Heart right ventricle (tissue), 16 donors: ENCODE measurements around the gene STK11. TPM values are rescaled to one million over a fixed set of nuclear protein-coding genes. Genes with fewer than 3 reads are reported as not detected.
A peak's percentile ranks its signal among the peaks of the same experiment; 100 is the strongest.

Experiments
- ATAC-seq, 8 donors: fragments of 200-7000 bp; cut with Tn5 transposase; one replicate each; pipeline ENCODE4 v1.9.1; 2020; ENCODE audit warnings: mild to moderate bottlenecking in 8 of 8, moderate library complexity in 8 of 8, moderate number of reproducible peaks in 1 of 8
- DNase-seq, 2 donors: peaks; one replicate each; pipeline ENCODE4 v3.0.0-alpha.2; 2020
- H3K27ac ChIP-seq, 10 donors: fragments of 200-600 bp; sonication (generic) in 2 of 10; one replicate each; pipeline versions ENCODE4 v1.5.0 to v1.8.0; 2020 to 2022; ENCODE audit warnings: mild to moderate bottlenecking in 3 of 10
- H3K27me3 ChIP-seq, 7 donors: fragments of 200-600 bp; one replicate each; pipeline ENCODE4 v1.8.0; 2021 to 2022; ENCODE audit warnings: mild to moderate bottlenecking in 2 of 7
- H3K36me3 ChIP-seq, 9 donors: fragments of 200-600 bp; sonication (generic) in 1 of 9; one replicate each; pipeline versions ENCODE4 v1.5.0 to v1.8.0; 2020 to 2022; ENCODE audit warnings: mild to moderate bottlenecking in 2 of 9
- H3K4me1 ChIP-seq, 9 donors: fragments of 200-600 bp; sonication (generic) in 1 of 9; one replicate each; pipeline versions ENCODE4 v1.5.0 to v1.8.0; 2020 to 2022; ENCODE audit warnings: mild to moderate bottlenecking in 4 of 9
- H3K4me3 ChIP-seq, 10 donors: fragments of 200-600 bp; sonication (generic) in 2 of 10; one replicate each; pipeline versions ENCODE4 v1.5.0 to v1.8.0; 2020 to 2022; ENCODE audit warnings: mild to moderate bottlenecking in 7 of 10, moderate library complexity in 2 of 10
- H3K9me3 ChIP-seq, 11 donors: fragments of 200-600 bp in 10 of 11; sonication (generic) in 2 of 11; one replicate each; pipeline versions ENCODE4 v1.5.0 to v1.8.0; 2013 to 2022; ENCODE audit warnings: mild to moderate bottlenecking in 2 of 11, control low read depth in 1 of 11, moderate library complexity in 1 of 11
- CTCF ChIP-seq, 9 donors: fragments of 200-600 bp; sonication (generic) in 2 of 9; IDR thresholded peaks; one replicate each; pipeline versions ENCODE4 v1.5.0 to v1.8.0; 2021 to 2022; ENCODE audit warnings: antibody characterized with exemption in 9 of 9, mild to moderate bottlenecking in 5 of 9, moderate library complexity in 1 of 9
- WGBS, 2 donors: extraction: QIAGEN DNeasy Blood & Tissue Kit; methylation state at CpG; one replicate each; pipeline ENCODE4 v1.1.7; 2013; ENCODE audit warnings: inconsistent platforms in 1 of 2; 5-methylcytosine and 5-hydroxymethylcytosine counted together
- intact Hi-C, 10 donors: fragments of 100-400 bp; cut with DNase I; formaldehyde crosslinking; loops; one replicate each; pipeline versions ENCODE4 v1.11.1 to v1.14.2; 2022
- polyA plus RNA-seq, 2 donors: library from polyadenylated mRNA; stranded (reverse); fragments of 200-250 nt; gene quantifications; one replicate each; pipeline ENCODE4 v1.2.3, GENCODE V29; 2013
- total RNA-seq, 10 donors: library from RNA; stranded (reverse); fragmentation: NEBNext Ultra II Directional in 3 of 10; extraction: Animal tissue kit (Norgen Biotek cat#: 25700) in 3 of 10; gene quantifications; one replicate each; pipeline versions ENCODE4 v1.2.1 to v1.2.4, GENCODE V29; 2021 to 2023
- donor health status: Arrhythmogenic right ventricular cardiomyopathy.
- donor health status: ischemic (EF 13 %, LVEDD 7.1; RV severe dilation, severe dysfunction).
- donor health status: healthy with polysubstance abuse.
- donor health status: DM: no; HTN: yes; CAD: no.
- donor health status: DM: no; HTN: no; CAD: no.
- donor health status: ischemic (EF 25% LVEDD 6.9; RV normal size, moderate dysfunction).
- donor health status: ischemic (EF 25% LVEDD 5.7; RV mildly dilated, moderate dysfunction).
- donor health status: healthy.
- donor health status: DM: yes; HTN: yes; CAD: no.
- donor health status: Ischemic cardiomyopathy.
- donor health status: ischemic (EF 35%, LVEDD 5.7; RV mildly dilated, moderate dysfunction).
- donor health status: nonischemic (EF 11% LVEDD 7.7; RV severe dilation, severe dysfunction).
- donor health status: DM: yes; HTN: yes; CAD: no.
- donor health status: PGD.
- donor health status: ischemic (EF 29% LVEDD 5.4; RV normal size, mild dysfunction).
- donor health status: nonischemic (EF 23%, LVEDD 6.1; RV moderate dilation, normal function).

STK11 gene
- total and polyA plus RNA-seq, 12 donors = 41.1 to 71.6 (median 46.6) TPM

DNA sequence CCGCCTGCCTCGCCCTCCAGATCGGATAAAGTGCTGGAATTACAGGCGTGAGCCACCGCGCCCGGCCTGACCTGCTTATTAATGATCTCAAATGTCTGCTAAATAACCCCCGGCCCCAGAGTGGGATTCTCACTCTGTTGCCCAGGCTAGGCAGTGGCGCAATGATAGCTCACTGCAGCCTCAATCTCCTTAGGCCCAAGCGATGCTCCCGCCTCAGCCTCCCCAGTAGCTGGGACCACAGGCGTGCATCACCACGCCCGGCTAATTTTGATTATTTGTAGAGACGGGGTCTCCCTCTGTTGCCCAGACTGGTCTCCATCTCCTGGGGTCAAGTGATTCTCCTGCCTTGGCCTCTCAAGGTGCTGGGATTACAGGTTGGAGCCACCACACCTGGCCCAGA, 35.3 kb downstream of the STK11 start:
- Histone ChIP-seq H3K27me3 (peaks cover 0 to 22% (median 0%) of the 10 kb centered on the region in 7 donors), H3K36me3 (peaks cover 0 to 8% (median 0%) of the 10 kb centered on the region in 9 donors), H3K4me1 (peaks cover 38 to 78% (median 70%) of the 10 kb centered on the region in 9 donors), H3K4me3 (peak overlapping the region in 9 of 10 donors; percentile 75 to 93 (median 88)), H3K27ac (peak overlapping the region in 9 of 10 donors; percentile 95 to 100 (median 100)), H3K9me3 (no peaks in the 10 kb centered on the region)
- TF ChIP-seq CTCF (IDR thresholded peaks at IDR 0.05) = no peak
- WGBS, 2 donors = 61 to 64% methylated on average over 15 of the region's 15 CpGs
- intact Hi-C loops = loop anchor here in 5 of 10 donors (1.0 to 10.0 kb wide), 5 partner anchors 20 to 316 kb away; partner anchors contain the start of genes ARID3A (in 2 of the 5) and GPX4 (in 1 of the 5)
- ATAC-seq (no peak), DNase-seq (no peak)

DNA sequence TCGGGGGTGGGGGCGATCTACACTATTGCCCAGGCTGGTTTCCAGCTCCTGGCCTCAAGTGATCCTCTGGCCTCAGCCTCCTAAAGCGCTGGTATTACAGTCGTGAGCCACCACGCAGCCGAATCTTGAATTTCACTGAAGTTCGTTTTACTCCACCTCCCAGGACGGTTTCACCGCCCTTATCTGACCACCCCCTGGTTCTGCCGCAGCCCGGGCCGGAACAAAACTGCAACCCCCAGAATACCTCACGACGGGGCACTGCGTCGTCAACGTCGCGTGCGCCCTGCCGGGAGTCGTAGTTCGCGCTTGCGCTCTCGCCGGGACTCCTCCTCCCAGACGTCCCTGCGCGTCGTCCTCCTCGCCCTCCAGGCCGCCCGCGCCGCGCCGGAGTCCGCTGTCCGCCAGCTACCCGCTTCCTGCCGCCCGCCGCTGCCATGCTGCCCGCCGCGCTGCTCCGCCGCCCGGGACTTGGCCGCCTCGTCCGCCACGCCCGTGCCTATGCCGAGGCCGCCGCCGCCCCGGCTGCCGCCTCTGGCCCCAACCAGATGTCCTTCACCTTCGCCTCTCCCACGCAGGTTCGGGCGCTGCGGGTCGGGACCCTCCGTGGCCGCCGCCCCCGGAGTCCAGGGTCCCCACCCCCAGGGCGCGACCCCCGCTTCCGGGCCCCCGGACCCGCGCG, 36.0 kb downstream of the STK11 start, which contains the start of gene ATP5F1D:
ATP5F1D (plus strand) TSS at position 335 of the 679 bp plus-strand sequence; CDS start at position 435, 100 bp downstream.
- DNase-seq = peak; percentile 94 to 96
- Histone ChIP-seq H3K27ac (peak within 1 kb of the TSS; percentile 95 to 100 (median 100)), H3K27me3 (peaks cover 0 to 16% (median 0%) of the 10 kb centered on the region in 7 donors), H3K4me3 (peak within 1 kb of the TSS; percentile 63 to 93 (median 86)), H3K9me3 (no peaks in the 10 kb centered on the region), H3K36me3 (peaks cover 0 to 8% (median 0%) of the 10 kb centered on the region in 9 donors), H3K4me1 (peaks cover 42 to 84% (median 76%) of the 10 kb centered on the region in 9 donors)
- 1% methylated on average over 59 to 77 of the region's 79 CpGs for WGBS, 2 donors
- TF ChIP-seq CTCF (IDR thresholded peaks at IDR 0.05) = peak in 1 of 9 donors; percentile 12
- peak; percentile 31 to 77 (median 62) for ATAC-seq
- intact Hi-C loops = loop anchor here in 6 of 10 donors (2.0 to 10.0 kb wide), 5 partner anchors 21 to 317 kb away; partner anchors contain the start of genes ARID3A (in 2 of the 6) and GPX4 (in 1 of the 6)

DNA sequence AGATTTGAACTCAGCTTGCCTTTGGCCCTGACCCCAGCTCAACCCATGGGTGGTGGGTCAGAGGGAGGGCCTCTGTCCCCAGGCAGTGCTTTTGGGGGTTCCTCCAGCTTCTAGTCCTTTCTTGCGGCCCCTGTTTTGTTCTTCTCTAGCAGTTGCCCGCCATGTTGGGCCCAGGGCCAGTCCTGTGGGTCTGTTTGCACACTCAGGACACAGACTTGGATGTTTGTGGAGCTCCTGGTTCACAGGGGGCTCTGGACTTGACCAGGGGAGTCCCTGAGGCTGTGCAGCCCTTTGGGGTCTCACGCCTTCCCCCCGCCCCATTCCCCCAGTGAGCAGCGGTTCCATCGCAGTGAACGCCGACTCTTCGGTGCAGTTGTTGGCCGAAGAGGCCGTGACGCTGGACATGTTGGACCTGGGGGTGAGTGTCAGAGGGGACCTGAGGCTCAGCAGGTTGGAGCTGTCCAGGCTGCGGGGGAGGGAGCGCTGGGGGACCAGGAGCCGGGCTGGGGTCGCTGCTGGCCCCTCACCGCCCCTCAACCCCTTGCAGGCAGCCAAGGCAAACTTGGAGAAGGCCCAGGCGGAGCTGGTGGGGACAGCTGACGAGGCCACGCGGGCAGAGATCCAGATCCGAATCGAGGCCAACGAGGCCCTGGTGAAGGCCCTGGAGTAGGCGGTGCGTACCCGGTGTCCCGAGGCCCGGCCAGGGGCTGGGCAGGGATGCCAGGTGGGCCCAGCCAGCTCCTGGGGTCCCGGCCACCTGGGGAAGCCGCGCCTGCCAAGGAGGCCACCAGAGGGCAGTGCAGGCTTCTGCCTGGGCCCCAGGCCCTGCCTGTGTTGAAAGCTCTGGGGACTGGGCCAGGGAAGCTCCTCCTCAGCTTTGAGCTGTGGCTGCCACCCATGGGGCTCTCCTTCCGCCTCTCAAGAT, 38.5 kb downstream of the STK11 start:
- DNase-seq (peak; percentile 89 to 90), ATAC-seq (peak; percentile 25 to 59 (median 50))
- Histone ChIP-seq H3K27me3 (no peaks in the 10 kb centered on the region), H3K36me3 (peaks cover 0 to 8% (median 0%) of the 10 kb centered on the region in 9 donors), H3K9me3 (no peaks in the 10 kb centered on the region), H3K27ac (peak overlapping the region; percentile 85 to 100 (median 100)), H3K4me1 (peaks cover 44 to 85% (median 80%) of the 10 kb centered on the region in 9 donors), H3K4me3 (peak overlapping the region in 7 of 10 donors; percentile 75 to 92 (median 88))
- 30 to 31% methylated on average over 33 of the region's 33 CpGs for WGBS, 2 donors
- peak; percentile 94 to 98 (median 96) for TF ChIP-seq CTCF (IDR thresholded peaks at IDR 0.05)
- intact Hi-C loops = loop anchor here in 8 of 10 donors (1.0 to 10.0 kb wide), 6 partner anchors 22 to 319 kb away; partner anchors contain the start of genes ARID3A (in 2 of the 8) and GPX4 (in 1 of the 8)
